HCT116 (cell line): Measurements from ENCODE around the gene FTO.

ENCODE experiments used
- CTCF ChIP-seq, 3 experiments: fragments of 200-600 bp in 1 of 3; sonication (generic) in 1 of 3; IDR thresholded peaks in 2 of 3; conservative IDR thresholded peaks in 1 of 3; 2 replicates each; pipeline ENCODE4 v1.5.1; 2012 to 2017; ENCODE audit warnings: low read depth in 2 of 3, low read length in 2 of 3, antibody characterized with exemption in 1 of 3, borderline replicate concordance in 1 of 3, control low read depth in 1 of 3, mild to moderate bottlenecking in 1 of 3, mixed read lengths in 1 of 3, mixed run types in 1 of 3, moderate library complexity in 1 of 3; ENCODE audit not compliant: insufficient read depth in 1 of 3
- ELF1 ChIP-seq: IDR thresholded peaks from 2 replicates; pipeline ENCODE4 v1.6.1; 2012; ENCODE audit warnings: low read depth, borderline replicate concordance
- EZH2 ChIP-seq: fragments of 200-600 bp; sonication (generic); IDR thresholded peaks from 2 replicates; pipeline ENCODE4 v1.6.1; 2017; ENCODE audit warnings: antibody characterized with exemption, mixed run types
- FOSL1 ChIP-seq: IDR thresholded peaks from 2 replicates; pipeline ENCODE4 v1.6.1; 2012; ENCODE audit warnings: low read depth
- JUND ChIP-seq: IDR thresholded peaks from 2 replicates; pipeline ENCODE4 v1.6.1; 2012
- POLR2A ChIP-seq: IDR thresholded peaks from 2 replicates; pipeline ENCODE4 v1.7.0; 2011; ENCODE audit warnings: borderline replicate concordance; ENCODE audit not compliant: insufficient read depth, insufficient read length; ENCODE audit errors: extremely low read depth
- POLR2AphosphoS5 ChIP-seq: IDR thresholded peaks from 2 replicates; pipeline ENCODE4 v1.6.1; 2011; ENCODE audit warnings: mild to moderate bottlenecking, low read depth, low read length, moderate library complexity
- RAD21 ChIP-seq: IDR thresholded peaks from 2 replicates; pipeline ENCODE4 v1.6.1; 2012; ENCODE audit warnings: low read depth, mild to moderate bottlenecking
- SIN3A ChIP-seq: IDR thresholded peaks from 2 replicates; pipeline ENCODE4 v1.6.1; 2012; ENCODE audit warnings: low read depth
- YY1 ChIP-seq: IDR thresholded peaks from 2 replicates; pipeline ENCODE4 v1.6.1; 2011; ENCODE audit warnings: low read length, low read depth, moderate library complexity, mild to moderate bottlenecking; ENCODE audit not compliant: insufficient replicate concordance; ENCODE audit errors: extremely low read depth
- ZBTB33 ChIP-seq: IDR thresholded peaks from 2 replicates; pipeline ENCODE4 v1.6.1; 2011; ENCODE audit warnings: mild to moderate bottlenecking, low read length, moderate library complexity; ENCODE audit not compliant: insufficient replicate concordance; ENCODE audit errors: extremely low read depth
- ZFX ChIP-seq: fragments of 450-650 bp; IDR thresholded peaks from 2 replicates; pipeline ENCODE4 v1.6.1; 2017

GRCh38 chr16:53888222-53888621, 184.3 kb downstream of the FTO start:
- TF ChIP-seq CTCF (IDR thresholded peaks at IDR 0.05 in 2 of 3, conservative IDR thresholded peaks at IDR 0.05 in 1 of 3; ENCODE audit: borderline replicate concordance in 1 of 3, insufficient read depth in 1 of 3, low read depth in 2 of 3, low read length in 2 of 3) (no peak), ZFX (no peak), RAD21 (no peak), EZH2 (no peak), FOSL1 (no peak), POLR2AphosphoS5 (no peak), ZBTB33 (no peak), POLR2A (no peak), SIN3A (no peak), JUND (no peak), ELF1 (no peak), YY1 (no peak)
